GM12874 (cell line): ENCODE results near the gene LRRC36.
A peak's percentile ranks its signal among the peaks of the same experiment; 100 is the strongest.

Source experiments
- TF ChIP-seq, protein P1 (sequence below): IDR thresholded peaks from 2 replicates; pipeline ENCODE4 v1.5.1; 2011; ENCODE audit warnings: low read depth, mild to moderate bottlenecking, control low read depth, low read length, moderate library complexity; ENCODE audit not compliant: insufficient read depth

Gene LRRC36

GRCh38 chr16:67399218-67399733, 72.7 kb downstream of the LRRC36 start:
- TF ChIP-seq, protein P1, sequence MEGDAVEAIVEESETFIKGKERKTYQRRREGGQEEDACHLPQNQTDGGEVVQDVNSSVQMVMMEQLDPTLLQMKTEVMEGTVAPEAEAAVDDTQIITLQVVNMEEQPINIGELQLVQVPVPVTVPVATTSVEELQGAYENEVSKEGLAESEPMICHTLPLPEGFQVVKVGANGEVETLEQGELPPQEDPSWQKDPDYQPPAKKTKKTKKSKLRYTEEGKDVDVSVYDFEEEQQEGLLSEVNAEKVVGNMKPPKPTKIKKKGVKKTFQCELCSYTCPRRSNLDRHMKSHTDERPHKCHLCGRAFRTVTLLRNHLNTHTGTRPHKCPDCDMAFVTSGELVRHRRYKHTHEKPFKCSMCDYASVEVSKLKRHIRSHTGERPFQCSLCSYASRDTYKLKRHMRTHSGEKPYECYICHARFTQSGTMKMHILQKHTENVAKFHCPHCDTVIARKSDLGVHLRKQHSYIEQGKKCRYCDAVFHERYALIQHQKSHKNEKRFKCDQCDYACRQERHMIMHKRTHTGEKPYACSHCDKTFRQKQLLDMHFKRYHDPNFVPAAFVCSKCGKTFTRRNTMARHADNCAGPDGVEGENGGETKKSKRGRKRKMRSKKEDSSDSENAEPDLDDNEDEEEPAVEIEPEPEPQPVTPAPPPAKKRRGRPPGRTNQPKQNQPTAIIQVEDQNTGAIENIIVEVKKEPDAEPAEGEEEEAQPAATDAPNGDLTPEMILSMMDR: peak; percentile 90

DNA sequence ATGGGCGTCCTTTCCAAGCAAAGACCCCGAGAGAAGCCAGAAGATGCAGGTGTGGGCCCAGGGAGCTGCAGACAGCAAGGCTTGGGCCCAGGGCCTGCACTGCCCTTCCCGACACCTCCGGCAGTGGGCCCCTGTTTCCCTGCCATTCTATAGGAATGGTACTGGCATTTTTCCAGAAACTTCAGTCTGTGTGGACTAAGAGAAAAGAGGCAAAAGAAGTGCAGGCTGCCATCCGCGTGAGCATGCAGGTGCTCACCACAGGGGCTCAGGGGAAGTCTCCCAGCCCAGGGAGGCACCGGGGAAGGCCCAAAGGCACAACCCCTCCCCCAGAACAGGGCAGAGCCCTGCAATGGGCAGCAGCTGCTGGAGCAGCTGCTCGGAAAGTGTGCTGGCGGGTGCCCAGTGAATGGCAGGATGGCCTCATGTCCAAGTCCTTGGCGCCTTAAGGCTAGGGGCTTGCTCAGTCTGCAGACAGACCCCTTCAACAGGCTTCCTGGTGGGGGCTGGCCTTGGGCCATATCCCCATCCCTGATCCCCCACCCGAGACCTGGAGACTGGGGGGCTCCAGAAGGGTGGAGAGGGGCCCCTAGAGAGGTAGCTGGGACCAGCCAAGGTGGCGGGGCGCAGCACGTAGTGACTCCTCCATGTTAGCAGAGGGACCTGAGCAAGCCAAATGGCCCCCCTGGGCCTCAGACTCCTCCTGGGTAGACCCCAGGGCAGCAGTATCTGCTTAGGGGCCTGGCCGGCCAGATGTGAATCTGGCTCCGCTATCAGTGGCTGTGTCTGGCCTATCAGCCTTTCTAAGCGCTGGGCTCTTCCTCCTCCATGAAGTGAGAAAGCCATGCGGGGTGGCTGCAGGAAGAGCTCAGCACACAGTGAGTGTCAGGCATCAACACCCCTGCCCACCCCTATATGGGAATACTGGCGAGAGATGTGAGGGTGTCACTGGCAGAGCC, 73.4 kb downstream of the LRRC36 start:
- TF ChIP-seq, protein P1: no peak

- TF ChIP-seq, protein P1: no peak
Observed at GRCh38 chr16:67400901-67401300, 74.3 kb downstream of the LRRC36 start.

- TF ChIP-seq, protein P1: no peak
Observed at GRCh38 chr16:67403976-67404555, 77.5 kb downstream of the LRRC36 start.

GRCh38 chr16:67404740-67405226, 78.2 kb downstream of the LRRC36 start:
- TF ChIP-seq, protein P1: no peak

- TF ChIP-seq, protein P1: no peak
Observed at GRCh38 chr16:67405336-67405735, 78.7 kb downstream of the LRRC36 start.

- TF ChIP-seq, protein P1: no peak
Observed at GRCh38 chr16:67406111-67406971, 79.7 kb downstream of the LRRC36 start.
